ENCODE results near the gene AK3.

The AK3 gene

GRCh38 chr9:4740388-4740637, 689 bp downstream of the AK3 start:
- intact Hi-C loops (cut with micrococcal nuclease): loop anchor here (2.0 to 5.0 kb wide), 3 partner anchors 52 to 78 kb away; partner anchors contain the start of genes CDC37L1, PLPP6 and RCL1
- Mint-ChIP-seq H3K4me3 (peak overlapping the region; percentile 87), H3K36me3 (ENCODE audit: low read depth) (peaks cover 15% of the 10 kb centered on the region), H3K4me1 (ENCODE audit: low read depth) (peaks cover 25% of the 10 kb centered on the region), H3K9me3 (no peaks in the 10 kb centered on the region), H3K27ac (peak overlapping the region; percentile 86), H3K27me3 (no peaks in the 10 kb centered on the region)

- Mint-ChIP-seq H3K9me3 (no peaks in the 10 kb centered on the region), H3K36me3 (ENCODE audit: low read depth) (peaks cover 15% of the 10 kb centered on the region), H3K4me3 (peak overlapping the region; percentile 87), H3K4me1 (ENCODE audit: low read depth) (peaks cover 25% of the 10 kb centered on the region), H3K27me3 (no peaks in the 10 kb centered on the region), H3K27ac (peak overlapping the region; percentile 86)
- intact Hi-C loops (cut with micrococcal nuclease): loop anchor here (2.0 to 5.0 kb wide), 3 partner anchors 53 to 77 kb away; partner anchors contain the start of genes CDC37L1, PLPP6 and RCL1
Observed at GRCh38 chr9:4739587-4740387, 1.2 kb downstream of the AK3 start.

GRCh38 chr9:4738866-4739586, 2.0 kb downstream of the AK3 start:
- Mint-ChIP-seq H3K9me3 (no peaks in the 10 kb centered on the region), H3K27me3 (no peaks in the 10 kb centered on the region), H3K4me1 (ENCODE audit: low read depth) (peaks cover 25% of the 10 kb centered on the region), H3K36me3 (ENCODE audit: low read depth) (peaks cover 15% of the 10 kb centered on the region), H3K4me3 (peak overlapping the region; percentile 56), H3K27ac (no peak overlapping the region)
- intact Hi-C loops (cut with micrococcal nuclease): no loop called here

GRCh38 chr9:4734150-4734549, 6.9 kb downstream of the AK3 start:
- H3K27ac Mint-ChIP-seq: no peak overlapping the region
- H3K4me1 Mint-ChIP-seq (ENCODE audit: low read depth): peaks cover 1% of the 10 kb centered on the region
- H3K4me3 Mint-ChIP-seq: no peak overlapping the region

GRCh38 chr9:4732890-4733289, 8.1 kb downstream of the AK3 start:
- Mint-ChIP-seq H3K9me3 (no peaks in the 10 kb centered on the region), H3K4me1 (ENCODE audit: low read depth) (no peaks in the 10 kb centered on the region), H3K27me3 (no peaks in the 10 kb centered on the region), H3K36me3 (ENCODE audit: low read depth) (no peaks in the 10 kb centered on the region), H3K27ac (no peak overlapping the region), H3K4me3 (no peak overlapping the region)
- intact Hi-C loops (cut with micrococcal nuclease): no loop called here

More at GRCh38 chr9:4734150-4734549, 6.9 kb downstream of the AK3 start:
- H3K36me3 Mint-ChIP-seq (ENCODE audit: low read depth): no peaks in the 10 kb centered on the region
- no peaks in the 10 kb centered on the region for H3K9me3 Mint-ChIP-seq
- intact Hi-C loops (cut with micrococcal nuclease): no loop called here
- no peaks in the 10 kb centered on the region for H3K27me3 Mint-ChIP-seq

- no peaks in the 10 kb centered on the region for H3K4me1 Mint-ChIP-seq (ENCODE audit: low read depth)
- no peak overlapping the region for H3K27ac Mint-ChIP-seq
- intact Hi-C loops (cut with micrococcal nuclease): no loop called here
- peaks cover 9% of the 10 kb centered on the region for H3K36me3 Mint-ChIP-seq (ENCODE audit: low read depth)
- no peaks in the 10 kb centered on the region for H3K27me3 Mint-ChIP-seq
- no peak overlapping the region for H3K4me3 Mint-ChIP-seq
- no peaks in the 10 kb centered on the region for H3K9me3 Mint-ChIP-seq
Observed at GRCh38 chr9:4727593-4727992, 13.4 kb downstream of the AK3 start.

- Mint-ChIP-seq H3K4me1 (ENCODE audit: low read depth) (no peaks in the 10 kb centered on the region), H3K27ac (no peak overlapping the region)
- intact Hi-C loops (cut with micrococcal nuclease): no loop called here
Observed at GRCh38 chr9:4725706-4726442, 15.1 kb downstream of the AK3 start.

GRCh38 chr9:4721736-4722135, 19.3 kb downstream of the AK3 start:
- H3K27ac Mint-ChIP-seq: no peak overlapping the region

More at GRCh38 chr9:4725706-4726442, 15.1 kb downstream of the AK3 start:
- Mint-ChIP-seq H3K27me3 (no peaks in the 10 kb centered on the region), H3K4me3 (no peak overlapping the region), H3K9me3 (no peaks in the 10 kb centered on the region), H3K36me3 (ENCODE audit: low read depth) (peaks cover 18% of the 10 kb centered on the region)

GRCh38 chr9:4718911-4719310, 22.1 kb downstream of the AK3 start:
- intact Hi-C loops (cut with micrococcal nuclease): no loop called here
- Mint-ChIP-seq H3K36me3 (ENCODE audit: low read depth) (peaks cover 60% of the 10 kb centered on the region), H3K27me3 (no peaks in the 10 kb centered on the region), H3K27ac (no peak overlapping the region), H3K4me3 (no peak overlapping the region), H3K4me1 (ENCODE audit: low read depth) (peaks cover 4% of the 10 kb centered on the region), H3K9me3 (no peaks in the 10 kb centered on the region)

More at GRCh38 chr9:4721736-4722135, 19.3 kb downstream of the AK3 start:
- Mint-ChIP-seq H3K4me3 (no peak overlapping the region), H3K36me3 (ENCODE audit: low read depth) (peaks cover 52% of the 10 kb centered on the region), H3K9me3 (no peaks in the 10 kb centered on the region), H3K27me3 (no peaks in the 10 kb centered on the region), H3K4me1 (ENCODE audit: low read depth) (no peaks in the 10 kb centered on the region)
- intact Hi-C loops (cut with micrococcal nuclease): no loop called here

GRCh38 chr9:4717815-4718214, 23.2 kb downstream of the AK3 start:
- intact Hi-C loops (cut with micrococcal nuclease): no loop called here
- Mint-ChIP-seq H3K4me3 (no peak overlapping the region), H3K27ac (no peak overlapping the region), H3K36me3 (ENCODE audit: low read depth) (peaks cover 65% of the 10 kb centered on the region), H3K9me3 (no peaks in the 10 kb centered on the region), H3K4me1 (ENCODE audit: low read depth) (peaks cover 4% of the 10 kb centered on the region), H3K27me3 (no peaks in the 10 kb centered on the region)

- intact Hi-C loops (cut with micrococcal nuclease): no loop called here
- Mint-ChIP-seq H3K27ac (no peak overlapping the region), H3K27me3 (no peaks in the 10 kb centered on the region), H3K9me3 (no peaks in the 10 kb centered on the region), H3K4me3 (no peak overlapping the region), H3K4me1 (ENCODE audit: low read depth) (peaks cover 4% of the 10 kb centered on the region), H3K36me3 (ENCODE audit: low read depth) (peaks cover 64% of the 10 kb centered on the region)
Observed at GRCh38 chr9:4716163-4716562, 24.8 kb downstream of the AK3 start.

- Mint-ChIP-seq H3K4me1 (ENCODE audit: low read depth) (peaks cover 4% of the 10 kb centered on the region), H3K4me3 (no peak overlapping the region), H3K27ac (no peak overlapping the region), H3K9me3 (no peaks in the 10 kb centered on the region), H3K27me3 (no peaks in the 10 kb centered on the region), H3K36me3 (ENCODE audit: low read depth) (peaks cover 59% of the 10 kb centered on the region)
- intact Hi-C loops (cut with micrococcal nuclease): no loop called here
Observed at GRCh38 chr9:4714266-4715016, 26.6 kb downstream of the AK3 start.

- no peak overlapping the region for H3K27ac Mint-ChIP-seq
- H3K9me3 Mint-ChIP-seq: no peaks in the 10 kb centered on the region
- peaks cover 4% of the 10 kb centered on the region for H3K4me1 Mint-ChIP-seq (ENCODE audit: low read depth)
- intact Hi-C loops (cut with micrococcal nuclease): no loop called here
- H3K27me3 Mint-ChIP-seq: no peaks in the 10 kb centered on the region
- peaks cover 54% of the 10 kb centered on the region for H3K36me3 Mint-ChIP-seq (ENCODE audit: low read depth)
- no peak overlapping the region for H3K4me3 Mint-ChIP-seq
Observed at GRCh38 chr9:4713849-4714248, 27.2 kb downstream of the AK3 start.

Data from dendritic cell treated with granulocyte-macrophage colony-stimulating factor and Interleukin-4, amounts not matched to agents 40 ng/mL and 50 ng/mL, for 4 days (primary cell).